Measurements from ENCODE around the gene NAV1.
"Not testable (repeated sequence)": the region's sequence is repeated elsewhere in the genome, so short reads cannot be mapped to it uniquely, and the experiment has no call there.

NAV1 gene

GRCh38 chr1:201566933-201567801, 28.2 kb downstream of the NAV1 start:
- no peak for DNase-seq

GRCh38 chr1:201568265-201568664, 29.3 kb downstream of the NAV1 start:
- no peak for DNase-seq

GRCh38 chr1:201568859-201569294, 29.9 kb downstream of the NAV1 start:
- DNase-seq: no peak

GRCh38 chr1:201570181-201570885, 31.4 kb downstream of the NAV1 start:
- no peak for DNase-seq

DNA sequence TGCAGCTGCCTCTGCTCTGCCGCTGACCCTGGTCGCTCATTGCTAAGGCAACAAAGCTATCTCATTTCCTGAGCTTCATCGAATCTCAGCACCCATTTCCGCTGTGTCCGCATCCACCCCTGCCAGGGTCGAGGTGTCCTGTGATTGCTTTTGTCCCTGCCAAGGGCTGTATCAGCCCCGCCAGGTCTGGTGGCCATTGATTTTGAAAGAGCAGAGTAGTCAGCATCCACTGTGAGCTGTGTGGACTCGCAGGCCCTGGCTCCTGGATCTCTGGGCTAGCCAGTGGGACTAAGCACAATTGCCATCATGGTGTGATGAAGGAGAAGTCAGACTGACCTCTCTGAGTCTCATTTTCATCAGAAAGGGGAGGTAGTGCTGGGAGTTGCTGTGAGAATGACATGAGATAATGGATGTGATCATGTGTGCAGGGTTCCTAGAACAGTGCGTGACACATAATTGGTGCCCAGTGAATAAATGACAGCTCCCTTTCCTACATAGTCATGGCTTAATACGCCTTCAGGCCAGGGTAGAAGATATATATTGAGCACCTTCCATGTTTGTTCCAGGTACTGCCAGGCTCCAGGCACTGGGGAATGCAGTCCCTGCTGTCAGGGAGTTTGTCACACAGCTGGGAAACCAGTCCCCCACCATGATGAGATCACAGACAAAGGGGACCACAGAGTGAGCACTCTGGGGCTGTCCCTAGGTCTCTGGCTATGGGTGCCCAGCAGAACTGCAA, 32.1 kb downstream of the NAV1 start:
- no peak for DNase-seq

DNA sequence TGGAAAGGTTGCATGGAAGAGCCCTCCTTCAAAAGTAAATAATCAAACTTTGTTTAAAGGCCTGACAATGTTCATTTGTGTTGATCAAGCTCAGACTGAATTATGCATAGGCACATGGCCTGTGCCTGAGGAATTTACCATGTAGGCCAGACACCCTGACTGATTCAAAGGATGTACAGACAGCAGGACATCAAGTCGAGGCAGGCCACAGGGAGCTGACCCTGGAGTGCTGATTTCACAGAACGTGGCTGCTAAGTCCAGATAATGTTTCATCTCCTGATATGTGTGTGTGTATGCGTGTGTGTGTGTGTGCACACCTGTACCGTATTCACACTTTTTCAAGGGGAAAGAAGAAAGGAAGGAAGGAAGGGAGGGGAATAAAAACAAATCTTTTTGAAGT, 34.1 kb downstream of the NAV1 start:
- DNase-seq: no peak

- DNase-seq: no peak
Observed at GRCh38 chr1:201573923-201574322, 35.0 kb downstream of the NAV1 start.

DNA sequence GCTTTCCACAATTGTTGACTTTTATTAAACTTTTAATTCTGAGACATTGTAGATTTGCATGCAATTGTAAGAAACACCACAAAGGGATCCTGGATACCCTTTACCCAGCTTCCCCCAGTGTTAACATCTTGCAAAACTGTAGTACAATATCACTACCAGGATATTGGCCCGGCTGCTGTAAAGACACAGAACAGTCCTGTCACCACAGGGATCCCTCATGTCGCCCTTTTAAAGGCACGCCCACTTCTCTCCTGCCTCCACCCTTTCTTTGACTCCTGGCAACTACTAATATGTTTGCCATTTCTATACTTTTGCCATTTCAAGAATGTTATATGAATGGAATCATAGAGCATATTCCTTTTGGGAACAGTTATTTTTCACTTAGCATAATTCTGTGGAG, 37.0 kb downstream of the NAV1 start:
- no peak for DNase-seq

GRCh38 chr1:201576914-201577313, 38.0 kb downstream of the NAV1 start:
- DNase-seq: no peak

DNA sequence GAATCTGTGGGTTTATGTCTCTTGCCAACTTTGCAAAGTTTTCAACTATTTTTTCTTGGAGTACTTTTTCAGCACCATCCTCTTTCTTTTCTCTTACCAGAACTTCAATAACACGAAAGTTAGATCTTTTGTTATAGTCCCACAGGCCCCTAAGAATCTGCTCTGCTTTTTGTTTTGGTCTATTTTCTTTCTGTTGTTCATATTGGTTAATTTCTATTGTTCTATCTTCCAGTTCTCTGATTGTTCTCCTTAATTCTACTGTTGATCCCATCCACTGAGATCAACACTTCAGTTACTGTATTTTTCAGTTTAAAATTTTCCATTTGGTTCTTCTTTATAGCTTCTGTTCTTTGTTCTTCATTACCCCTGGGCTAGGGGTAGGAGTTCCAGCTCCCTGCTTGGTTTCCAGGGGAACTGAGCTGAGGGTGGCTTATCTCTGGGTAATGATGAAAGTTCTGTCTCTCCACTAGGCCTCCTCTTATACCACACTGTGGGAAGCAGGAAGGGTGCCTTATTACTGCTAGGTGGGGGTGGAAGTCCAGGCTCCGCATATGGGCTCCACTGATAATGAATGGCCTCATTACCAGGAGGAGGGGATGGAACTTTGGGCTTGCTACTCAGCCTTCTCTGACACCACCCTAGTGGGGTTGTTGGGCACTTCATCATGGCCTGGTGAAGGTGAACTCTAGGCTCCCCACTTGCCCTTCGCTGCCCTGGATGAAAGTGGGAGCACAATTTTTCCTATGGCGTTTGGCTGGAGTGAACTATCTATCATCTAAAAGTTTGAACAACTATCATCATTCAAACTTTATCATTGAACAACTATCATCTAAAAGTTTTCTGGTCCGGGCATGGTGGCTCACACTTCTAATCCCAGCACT, 39.3 kb downstream of the NAV1 start:
- no peak for DNase-seq

DNA sequence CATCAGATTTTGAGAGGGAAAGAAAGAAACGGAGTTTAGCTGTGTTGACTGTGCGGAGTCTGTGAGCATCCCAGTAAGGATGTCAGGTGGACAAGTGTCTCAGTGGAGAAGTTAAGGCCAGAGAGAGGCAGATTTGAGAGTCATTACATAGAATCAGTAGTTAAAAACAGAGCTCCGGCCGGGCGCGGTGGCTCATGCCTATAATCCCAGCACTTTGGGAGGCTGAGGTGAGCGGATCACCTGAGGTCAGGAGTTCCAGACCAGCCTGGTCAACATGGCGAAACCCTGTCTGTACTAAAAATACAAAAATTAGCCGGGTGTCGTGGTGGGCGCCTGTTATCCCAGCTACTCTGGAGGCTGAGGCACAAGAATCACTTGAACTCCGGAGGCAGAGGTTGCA, 42.4 kb downstream of the NAV1 start:
- not testable (repeated sequence) for DNase-seq

- no peak for DNase-seq
Observed at GRCh38 chr1:201582705-201583442, 43.9 kb downstream of the NAV1 start.

GRCh38 chr1:201583663-201584062, 44.7 kb downstream of the NAV1 start:
- no peak for DNase-seq

- DNase-seq: no peak
Observed at GRCh38 chr1:201584471-201585092, 45.7 kb downstream of the NAV1 start.

- DNase-seq: no peak
Observed at GRCh38 chr1:201585093-201585483, 46.2 kb downstream of the NAV1 start.

GRCh38 chr1:201585901-201586300, 47.0 kb downstream of the NAV1 start:
- DNase-seq: no peak

DNA sequence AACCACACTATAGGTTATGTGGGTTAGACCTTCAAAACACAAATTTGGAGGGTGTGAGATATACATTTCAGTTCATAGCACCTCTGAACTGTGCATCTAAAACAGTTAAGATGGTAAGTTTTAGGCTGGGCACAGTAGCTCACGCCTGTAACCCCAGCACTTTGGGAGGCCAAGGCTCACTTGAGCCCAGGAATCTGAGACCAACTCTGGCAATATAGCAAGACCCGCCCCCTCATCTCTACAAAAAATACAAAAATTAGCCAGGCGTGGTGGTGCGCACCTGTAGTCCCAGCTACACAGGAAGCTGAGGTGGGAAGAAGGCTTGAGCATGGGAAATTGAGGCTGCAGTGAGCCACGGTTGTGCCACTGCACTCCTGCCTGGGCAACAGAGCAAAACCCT, 47.9 kb downstream of the NAV1 start:
- DNase-seq: no peak

DNA sequence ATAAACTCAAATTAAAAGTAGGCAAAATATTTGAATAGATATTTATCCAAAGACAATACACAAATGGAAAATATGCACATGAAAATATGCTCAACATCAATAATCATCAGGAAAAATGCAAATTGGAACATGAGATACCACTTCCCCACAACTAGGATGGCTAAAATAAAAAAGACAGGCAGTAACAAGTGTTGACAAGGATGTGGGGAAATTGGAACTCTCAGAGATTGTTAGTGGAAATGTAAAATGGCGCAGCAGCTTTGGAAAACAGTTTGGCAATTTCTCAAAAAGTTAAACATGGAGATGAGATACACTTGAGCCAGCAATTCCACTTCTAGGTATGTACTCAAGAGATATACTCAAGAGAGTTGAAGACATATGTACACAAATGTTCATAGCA, 48.8 kb downstream of the NAV1 start:
- DNase-seq: no peak

Measured in DMS53 (cell line).